Measurements from ENCODE around the gene MYH3. TPM values are rescaled to one million over a fixed set of nuclear protein-coding genes. Genes with fewer than 3 reads are reported as not detected.

The MYH3 gene
- total RNA-seq, 2 experiments from 2014 or later: 3.6 to 6.0 TPM

DNA sequence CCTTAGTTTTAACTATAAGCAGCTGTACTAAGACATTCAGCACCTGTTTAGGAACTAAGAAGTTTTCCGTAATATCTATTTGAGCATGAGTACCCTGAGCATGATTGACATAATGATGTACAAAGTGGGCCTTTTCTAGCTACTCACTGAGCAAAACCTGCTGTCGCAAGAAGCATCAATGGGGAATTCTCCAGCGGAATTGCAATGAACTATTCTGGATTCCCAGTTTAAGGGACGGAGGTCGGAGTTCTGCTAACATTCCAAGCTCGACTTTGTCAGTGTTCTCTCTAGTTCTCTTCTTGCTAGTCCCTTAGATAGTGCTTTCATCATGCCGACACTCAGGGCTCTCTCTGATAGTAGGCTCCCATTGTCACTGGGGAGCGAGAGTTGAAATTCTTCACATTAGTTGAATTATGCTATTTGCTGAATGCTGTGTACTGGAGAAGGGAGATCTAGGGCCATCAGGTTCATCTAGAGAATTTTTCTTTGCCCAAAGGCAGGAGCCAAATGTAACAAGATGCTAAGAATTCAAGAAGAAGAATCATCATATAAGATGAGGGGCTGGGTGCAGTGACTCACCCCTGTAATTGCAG, 67.5 kb downstream of the MYH3 start:
- Mint-ChIP-seq H3K9me3 (no peaks in the 10 kb centered on the region), H3K27me3 (peaks cover 3% of the 10 kb centered on the region), H3K4me1 (no peaks in the 10 kb centered on the region), H3K36me3 (no peaks in the 10 kb centered on the region), H3K4me3 (no peak overlapping the region), H3K27ac (no peak overlapping the region)
- POLR2A ChIA-PET: no interaction called here
- ATAC-seq (ENCODE audit: low read depth): no peak
- no peak for DNase-seq

DNA sequence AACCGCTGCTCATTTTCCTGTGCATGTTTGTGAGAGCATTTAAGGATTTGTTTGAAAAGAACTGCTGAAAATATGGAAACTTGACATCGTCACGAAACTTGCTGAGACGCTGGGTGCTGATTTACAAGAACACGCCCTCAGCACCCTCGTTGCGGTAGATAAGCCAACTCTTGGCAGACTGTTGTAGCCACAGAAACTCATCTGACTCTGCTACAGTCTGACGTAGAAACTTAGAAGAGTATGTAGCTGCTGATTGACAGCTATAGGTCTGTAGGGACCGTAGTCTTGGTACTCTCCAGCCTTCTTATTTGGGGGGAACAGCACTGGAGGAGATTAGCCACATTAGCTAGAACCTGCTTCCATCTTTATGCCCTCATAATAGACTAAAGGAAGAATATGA, 71.6 kb downstream of the MYH3 start:
- no peaks in the 10 kb centered on the region for H3K4me1 Mint-ChIP-seq
- H3K27me3 Mint-ChIP-seq: peaks cover 5% of the 10 kb centered on the region
- no peaks in the 10 kb centered on the region for H3K36me3 Mint-ChIP-seq
- no peak overlapping the region for H3K27ac Mint-ChIP-seq
- POLR2A ChIA-PET: no interaction called here
- no peak overlapping the region for H3K4me3 Mint-ChIP-seq
- ATAC-seq (ENCODE audit: low read depth): no peak
- no peaks in the 10 kb centered on the region for H3K9me3 Mint-ChIP-seq
- no peak for DNase-seq

DNA sequence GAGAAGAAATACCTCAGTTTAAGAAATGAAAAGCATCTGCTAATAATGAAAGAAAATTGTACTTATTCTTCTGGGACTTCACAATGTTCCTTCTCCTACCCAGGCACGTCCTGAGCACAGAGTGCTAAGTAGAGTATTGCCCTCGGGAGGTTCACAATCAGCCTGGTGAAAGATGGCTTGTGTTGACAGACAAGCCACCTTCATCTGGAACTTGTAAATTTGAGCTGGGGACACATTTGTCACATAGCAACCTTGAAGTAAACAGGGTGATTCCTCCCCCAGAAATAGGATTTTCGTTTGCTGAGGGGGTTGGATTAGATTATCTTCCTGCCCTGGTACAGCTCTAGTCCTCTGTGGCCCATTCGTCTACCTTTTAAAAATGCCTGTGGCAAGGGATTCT, 73.3 kb downstream of the MYH3 start:
- ATAC-seq (ENCODE audit: low read depth) (no peak), DNase-seq (no peak)
- Mint-ChIP-seq H3K27ac (no peak overlapping the region), H3K4me1 (no peaks in the 10 kb centered on the region), H3K4me3 (no peak overlapping the region), H3K36me3 (no peaks in the 10 kb centered on the region), H3K9me3 (no peaks in the 10 kb centered on the region), H3K27me3 (peaks cover 5% of the 10 kb centered on the region)
- POLR2A ChIA-PET: no interaction called here

DNA sequence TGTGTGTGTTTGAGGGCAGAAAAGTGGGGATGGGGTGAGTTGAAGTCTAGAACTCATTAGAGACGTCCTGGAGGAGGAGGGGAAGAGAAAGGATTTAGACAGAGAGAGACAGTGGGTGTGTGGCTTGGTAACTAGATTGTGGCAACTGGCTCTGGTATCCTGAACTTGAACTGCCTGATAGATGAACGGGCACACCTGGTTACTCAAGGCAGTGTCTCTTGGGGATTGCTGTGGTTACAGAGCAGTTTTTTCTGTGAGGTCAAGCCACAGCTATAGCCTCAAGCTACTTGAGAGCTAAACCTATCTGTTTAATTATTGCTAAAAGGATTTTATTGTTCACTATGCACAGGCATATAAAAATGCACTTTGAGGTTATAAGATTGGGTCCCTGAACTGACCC, 77.8 kb downstream of the MYH3 start:
- DNase-seq (no peak), ATAC-seq (ENCODE audit: low read depth) (no peak)
- Mint-ChIP-seq H3K4me3 (no peak overlapping the region), H3K27ac (no peak overlapping the region), H3K36me3 (no peaks in the 10 kb centered on the region), H3K9me3 (no peaks in the 10 kb centered on the region), H3K27me3 (peaks cover 5% of the 10 kb centered on the region), H3K4me1 (no peaks in the 10 kb centered on the region)
- POLR2A ChIA-PET: no interaction called here

Other genes starting within 250 kb of the MYH3 start
- gene MYH8, start 235.4 kb downstream of the MYH3 start, total RNA-seq: not detected
- not detected for gene MYH4, start 187.8 kb downstream of the MYH3 start, total RNA-seq
- not detected for gene MYH1, start 138.8 kb downstream of the MYH3 start, total RNA-seq
- gene MYH2, start 107.7 kb downstream of the MYH3 start, total RNA-seq: not detected
- gene SCO1, start 40.2 kb upstream of the MYH3 start, total RNA-seq: 10 to 100 TPM; 25.3 to 26.2 TPM
- 10 to 100 TPM; 19.3 to 23.9 TPM for gene ADPRM, start 40.3 kb upstream of the MYH3 start, total RNA-seq
- 1 to 10 TPM in 1 of 2 experiments, under 1 TPM in 1; 0.86 to 1.7 TPM for gene TMEM220, start 72.7 kb upstream of the MYH3 start, total RNA-seq
- gene TMEM238L, start 146.8 kb upstream of the MYH3 start, total RNA-seq: not detected
- gene PIRT, start 180.8 kb upstream of the MYH3 start, total RNA-seq: not detected

All from activated naive CD8-positive, alpha-beta T cell treated with anti-CD3 and anti-CD28 coated beads, Interleukin-2, amount 10 ng/mL, durations not matched to agents 7 days and 5 days (primary cell).